ENCODE measurements around the gene NPAS1.
"Not testable (repeated sequence)": the region's sequence is repeated elsewhere in the genome, so short reads cannot be mapped to it uniquely, and the experiment has no call there.

Gene NPAS1

DNA sequence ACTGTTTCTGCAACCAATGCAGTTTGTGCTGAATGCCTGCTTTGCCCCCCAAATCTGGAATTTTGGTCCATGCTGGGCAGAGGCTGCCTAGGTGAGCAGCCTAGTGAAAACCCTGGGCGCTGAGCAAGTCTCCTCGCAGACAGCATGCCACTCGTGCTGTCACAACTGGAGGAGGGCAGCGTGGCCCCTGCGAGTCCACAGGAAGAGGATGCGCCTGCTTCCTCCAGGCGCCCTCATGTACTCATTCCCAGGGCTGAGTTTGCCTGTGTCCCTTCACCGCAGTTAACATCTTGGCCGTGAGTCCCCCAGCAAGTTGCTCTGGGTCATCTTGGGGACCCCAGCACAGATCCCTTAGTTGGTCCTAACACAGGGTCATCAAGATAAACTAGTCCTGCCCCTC, 55.0 kb downstream of the NPAS1 start:
- no peak overlapping the region for H3K4me3 ChIP-seq (ENCODE audit: low read depth, low read length)

DNA sequence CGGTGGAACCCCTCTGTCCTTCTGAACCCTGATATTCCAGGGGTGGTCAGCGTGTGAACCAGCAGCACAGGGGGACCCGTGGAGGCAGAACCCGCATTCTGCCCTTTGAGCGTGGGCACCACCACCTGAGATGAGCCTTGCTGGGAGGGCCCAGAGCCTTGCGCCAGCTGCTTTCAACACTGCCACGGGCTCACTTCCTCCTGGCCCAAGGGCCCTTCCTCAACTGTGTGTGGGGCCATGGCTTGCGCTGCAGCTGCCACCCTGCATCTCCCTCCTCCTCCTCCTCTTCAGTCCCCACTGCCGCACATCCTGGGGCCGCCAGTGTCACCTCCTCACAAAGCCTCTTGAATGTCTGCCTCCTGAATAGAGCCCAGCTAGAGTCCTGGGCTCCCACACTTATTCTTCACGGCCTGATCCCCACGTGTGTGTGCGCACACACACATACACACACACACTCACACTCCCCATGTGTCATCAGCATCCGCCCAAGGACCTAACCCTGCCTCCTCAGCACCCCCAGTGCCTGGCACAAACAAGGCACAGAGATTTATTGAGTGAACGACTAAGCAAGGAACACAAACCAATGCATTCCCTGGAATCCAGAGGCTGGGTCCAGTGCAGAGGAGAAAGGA, 55.7 kb downstream of the NPAS1 start:
- no peak overlapping the region for H3K4me3 ChIP-seq (ENCODE audit: low read depth, low read length)

DNA sequence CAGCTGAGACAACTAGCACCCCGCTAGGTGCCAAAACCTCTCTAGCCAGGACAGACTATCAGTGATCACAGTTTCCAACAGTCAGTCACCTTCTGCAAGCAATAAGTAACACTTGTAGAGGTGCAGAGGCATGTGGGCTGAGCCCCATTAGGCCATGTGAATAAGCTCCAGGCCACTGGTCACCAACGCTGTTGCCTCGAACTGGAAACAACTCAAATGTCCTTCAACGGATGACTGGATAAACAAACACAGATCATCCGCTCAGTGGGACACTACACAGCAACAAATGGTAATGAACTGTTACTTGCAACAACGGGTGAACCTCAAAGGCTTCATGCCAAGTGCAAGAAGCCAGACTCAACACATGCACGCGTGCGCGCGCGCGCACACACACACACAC, 56.3 kb downstream of the NPAS1 start:
- no peak overlapping the region for H3K4me3 ChIP-seq (ENCODE audit: low read depth, low read length)

DNA sequence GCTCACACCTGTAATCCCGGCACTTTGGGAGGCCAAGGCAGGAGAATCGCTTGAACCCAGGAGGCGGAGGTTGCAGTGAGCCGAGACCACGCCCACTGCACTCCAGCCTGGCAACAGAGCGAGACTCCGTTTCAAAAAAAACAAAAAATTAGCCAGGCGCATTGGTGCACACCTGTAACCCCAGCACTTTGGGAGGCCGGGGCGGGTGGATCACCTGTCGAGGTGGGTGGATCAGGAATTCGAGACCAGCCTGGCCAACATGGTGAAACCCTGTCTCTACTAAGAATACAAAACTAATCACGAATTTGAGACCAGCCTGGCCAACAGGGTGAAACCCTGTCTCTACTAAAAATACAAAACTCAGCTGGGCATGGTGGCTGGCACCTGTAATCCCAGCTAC, 58.7 kb downstream of the NPAS1 start:
- H3K4me3 ChIP-seq (ENCODE audit: low read depth, low read length), result not testable (repeated sequence)

DNA sequence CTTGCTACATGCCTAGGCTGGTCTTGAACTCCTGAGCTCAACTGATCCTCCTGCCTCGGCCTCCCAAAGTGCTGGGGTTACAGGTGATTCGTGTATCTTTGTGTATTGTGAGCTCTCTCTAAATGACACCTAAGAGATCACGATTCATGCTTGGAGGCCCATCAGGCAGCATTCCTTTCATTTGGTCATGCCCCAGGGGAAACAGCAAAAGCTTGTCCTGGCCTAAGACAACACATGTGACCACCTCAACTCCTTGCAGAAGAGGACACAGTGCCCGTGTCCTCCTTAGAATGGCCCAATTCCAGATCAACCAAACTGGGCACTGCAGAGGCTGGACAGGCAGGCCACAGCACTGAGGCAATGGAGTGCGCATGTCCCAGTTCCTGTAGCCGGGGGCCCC, 61.5 kb downstream of the NPAS1 start:
- H3K4me3 ChIP-seq (ENCODE audit: low read depth, low read length), result no peak overlapping the region

DNA sequence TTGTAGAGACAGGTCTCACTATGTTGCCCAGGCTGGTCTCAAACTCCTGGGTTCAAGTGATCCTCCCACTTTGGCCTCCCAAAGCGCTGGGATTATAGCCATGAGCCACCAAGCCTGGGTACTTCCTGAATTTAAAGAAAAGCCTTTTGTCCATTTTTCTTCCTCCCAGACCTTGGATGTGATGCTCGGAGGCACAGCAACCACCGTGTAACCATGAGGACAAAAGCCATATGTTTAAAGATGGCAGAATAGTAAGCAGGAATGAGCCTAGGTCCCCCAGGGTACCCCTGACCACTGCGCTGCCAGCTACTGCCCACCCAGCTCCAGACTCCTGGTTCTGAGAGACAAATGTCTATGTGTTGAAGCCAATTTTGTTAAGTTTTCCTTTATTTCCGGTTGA, 62.9 kb downstream of the NPAS1 start:
- no peak overlapping the region for H3K4me3 ChIP-seq (ENCODE audit: low read depth, low read length)

DNA sequence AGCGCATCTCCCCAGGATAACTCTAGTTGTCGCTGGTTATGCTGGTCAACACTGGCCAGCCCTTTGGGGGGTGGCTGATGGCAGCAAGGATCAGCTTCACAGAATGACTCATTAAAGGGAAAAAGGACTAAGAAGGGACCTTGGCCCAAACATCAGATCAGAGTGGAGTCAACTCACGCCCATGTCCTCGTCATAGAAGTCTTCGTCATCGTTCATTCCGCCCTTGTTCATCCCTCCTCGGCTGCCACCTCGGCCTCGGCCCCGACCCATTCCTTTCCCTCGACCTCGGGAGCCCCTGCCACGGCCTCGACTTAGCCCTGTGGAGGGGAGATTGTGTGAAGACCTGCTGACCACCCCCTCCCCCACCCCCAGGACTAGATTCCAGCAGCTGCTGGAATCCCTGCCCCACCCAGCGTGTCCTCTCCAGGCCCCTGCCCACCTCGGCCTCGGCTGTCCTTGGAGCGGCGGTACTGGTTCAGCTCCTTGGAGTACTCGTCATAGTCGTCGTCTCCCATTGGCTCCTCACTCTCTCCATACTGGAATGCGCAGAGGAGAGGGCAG, 65.3 kb downstream of the NPAS1 start:
- no peak overlapping the region for H3K4me3 ChIP-seq (ENCODE audit: low read depth, low read length)

DNA sequence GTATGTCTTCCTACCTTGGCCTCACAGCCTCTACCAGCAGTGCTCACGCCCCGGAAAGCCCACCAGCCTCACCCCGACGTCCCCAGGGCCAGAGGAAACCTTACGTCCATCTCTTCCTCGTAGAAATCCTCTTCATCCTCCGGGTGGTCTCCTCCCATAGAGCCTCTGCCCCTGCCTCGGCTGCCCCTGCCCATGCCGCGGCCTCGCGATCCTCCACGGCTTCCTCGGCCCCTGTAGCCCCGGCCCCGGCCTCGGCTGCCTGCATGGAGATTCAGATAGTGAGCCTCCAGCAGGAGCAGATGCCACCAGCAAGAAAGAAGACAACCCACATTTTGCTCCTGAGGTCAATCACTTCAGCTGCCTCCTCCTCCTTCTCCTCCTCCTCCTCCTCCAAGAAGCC, 66.6 kb downstream of the NPAS1 start:
- H3K4me3 ChIP-seq (ENCODE audit: low read depth, low read length), result no peak overlapping the region

DNA sequence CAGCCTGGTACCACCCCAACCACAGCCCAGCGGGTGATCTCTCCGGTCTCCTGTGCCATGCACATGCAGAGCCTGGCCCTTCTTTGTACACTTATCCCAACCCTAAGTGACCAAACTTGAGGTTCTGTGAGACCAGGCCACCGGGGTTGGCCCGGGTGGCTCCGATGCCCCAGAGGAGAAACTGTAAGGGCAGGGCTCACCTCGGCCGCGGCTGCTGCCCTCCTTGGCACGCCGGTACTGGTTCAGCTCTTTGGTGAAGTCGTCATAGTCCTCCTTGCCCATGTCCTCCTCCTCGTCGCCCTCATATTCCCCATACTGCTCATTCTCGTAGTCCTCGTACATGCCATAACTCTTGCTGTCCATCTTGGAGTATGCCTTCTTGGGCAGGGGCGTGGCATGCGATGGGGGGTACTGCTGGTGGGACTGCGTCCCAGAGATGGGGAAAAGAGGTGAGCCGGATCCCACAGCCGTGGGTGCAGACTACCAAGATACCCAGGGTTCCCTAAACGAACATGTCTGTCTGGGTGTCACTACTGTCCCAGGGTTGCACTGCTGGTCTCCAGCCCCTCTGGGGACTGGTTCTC, 70.2 kb downstream of the NPAS1 start:
- no peak overlapping the region for H3K4me3 ChIP-seq (ENCODE audit: low read depth, low read length)

DNA sequence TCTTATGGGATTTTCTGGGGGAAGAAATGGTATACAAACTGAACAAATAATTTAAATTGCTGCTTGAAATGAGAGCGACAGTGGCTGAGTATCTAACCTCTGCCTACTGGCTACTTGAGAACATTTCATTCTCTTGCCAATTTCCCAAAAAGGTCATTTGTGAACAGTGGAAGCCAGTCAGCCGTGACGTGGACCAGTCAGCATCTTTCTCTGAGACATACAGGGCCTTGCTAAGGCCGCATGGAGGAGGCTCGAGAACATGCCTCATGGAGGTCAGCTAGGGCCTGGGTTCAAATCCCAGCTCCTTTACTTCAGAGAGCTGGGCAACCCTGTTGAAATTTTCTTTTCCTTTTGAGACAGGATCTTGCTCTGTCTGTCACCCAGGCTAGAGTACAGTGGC, 73.6 kb downstream of the NPAS1 start:
- no peak overlapping the region for H3K4me3 ChIP-seq (ENCODE audit: low read depth, low read length)

DNA sequence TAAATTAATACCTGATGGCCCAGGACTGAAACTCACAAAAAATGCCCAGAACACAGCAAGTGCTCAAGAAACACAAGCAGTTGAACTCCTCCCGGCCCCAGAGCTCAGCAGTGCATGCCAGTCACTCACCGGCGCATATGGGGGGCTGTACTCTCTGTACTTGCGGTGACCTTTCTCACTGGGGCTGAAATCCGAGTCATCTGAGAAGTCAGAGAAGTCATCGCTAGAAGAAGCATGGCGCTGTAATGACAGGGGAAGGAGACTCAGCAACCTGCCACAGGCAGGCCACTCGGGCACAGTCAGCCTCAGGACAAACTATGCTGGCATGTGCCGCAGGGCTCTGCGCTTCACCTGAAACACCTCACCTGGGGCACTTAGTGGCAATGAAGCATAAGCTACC, 74.2 kb downstream of the NPAS1 start:
- no peak overlapping the region for H3K4me3 ChIP-seq (ENCODE audit: low read depth, low read length)

DNA sequence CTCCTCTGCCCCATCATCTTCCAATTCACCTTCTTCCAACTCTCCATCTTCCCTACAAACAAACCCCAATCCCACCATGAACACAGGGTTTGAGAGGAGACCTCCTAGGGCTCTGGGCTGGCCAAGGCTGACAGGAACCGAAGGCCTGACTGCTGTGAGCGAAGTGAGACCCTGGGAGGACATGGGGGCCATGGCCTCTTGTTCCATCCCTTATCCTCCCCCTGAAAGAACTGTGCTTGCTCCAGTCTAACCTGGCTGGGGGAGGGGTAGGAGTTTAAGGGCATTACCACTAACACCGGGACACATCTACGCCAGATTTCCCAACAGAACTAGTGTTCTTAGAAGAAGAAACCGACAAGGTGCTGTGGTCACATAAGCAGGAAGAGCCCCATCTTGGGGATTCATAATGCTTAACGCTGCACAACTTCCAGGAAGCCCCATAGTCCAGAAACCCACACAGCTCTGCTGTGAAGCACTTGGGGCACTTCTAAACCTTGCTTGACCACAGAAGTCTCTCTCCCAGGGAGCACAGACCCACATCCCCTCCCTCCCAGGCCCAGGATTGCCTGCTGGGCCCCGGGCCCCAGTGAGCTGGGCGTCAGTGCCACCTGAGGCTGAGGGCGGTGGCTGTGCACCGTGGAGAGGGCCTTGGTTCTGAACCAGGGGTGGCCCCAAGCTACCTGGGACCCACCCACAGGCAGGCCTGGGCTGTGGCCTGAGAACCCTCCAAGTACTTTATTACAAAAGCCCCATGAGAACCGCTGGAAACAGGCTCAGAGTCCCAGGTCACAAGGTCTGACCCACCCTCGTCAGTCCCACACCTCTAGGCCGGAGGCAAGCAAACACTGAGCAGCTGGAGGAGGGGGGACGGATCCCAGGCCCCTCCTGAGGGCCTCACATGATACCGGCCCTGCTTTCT, 75.2 kb downstream of the NPAS1 start:
- no peak overlapping the region for H3K4me3 ChIP-seq (ENCODE audit: low read depth, low read length)
